Activated CD8-positive, alpha-beta T cell treated with anti-CD3 and anti-CD28 coated beads for 36 hours (primary cell): ENCODE data around the gene PRKCZ. TPM values are rescaled to one million over a fixed set of nuclear protein-coding genes. Genes with fewer than 3 reads are reported as not detected.

Experiments used
- ATAC-seq: fragments of 200-7000 bp; cut with Tn5 transposase; one replicate; pipeline ENCODE4 v1.10.0; 2021; ENCODE audit warnings: mild to moderate bottlenecking, moderate library complexity
- CTCF ChIA-PET: fragments of 350-600 bp; sonication (Branson Sonifier 250); formaldehyde crosslinking; loops from one replicate; lab custom pipeline; 2021; ENCODE audit warnings: antibody characterized with exemption; lab: Charles Lee
- POLR2A ChIA-PET: fragments of 350-600 bp; sonication (Branson Sonifier 250); formaldehyde crosslinking; loops from one replicate; lab custom pipeline; 2021; ENCODE audit warnings: antibody characterized with exemption; lab: Charles Lee
- DNase-seq: peaks from one replicate; pipeline ENCODE4 v3.0.0-alpha.2; 2020
- H3K27ac Mint-ChIP-seq: one replicate; pipeline ENCODE4 v1.8.0; 2021; ENCODE audit warnings: mild to moderate bottlenecking, mixed read lengths
- H3K27me3 Mint-ChIP-seq: one replicate; pipeline ENCODE4 v1.8.0; 2021; ENCODE audit warnings: mixed read lengths
- H3K36me3 Mint-ChIP-seq: one replicate; pipeline ENCODE4 v1.8.0; 2021; ENCODE audit warnings: low read depth, mixed read lengths
- H3K4me1 Mint-ChIP-seq: one replicate; pipeline ENCODE4 v1.8.0; 2021; ENCODE audit warnings: low read depth, mixed read lengths
- H3K4me3 Mint-ChIP-seq: one replicate; pipeline ENCODE4 v1.8.0; 2021; ENCODE audit warnings: mild to moderate bottlenecking, moderate library complexity, mixed read lengths
- H3K9me3 Mint-ChIP-seq: one replicate; pipeline ENCODE4 v1.8.0; 2021; ENCODE audit warnings: mixed read lengths
- intact Hi-C: fragments of 100-400 bp; cut with micrococcal nuclease; formaldehyde crosslinking; loops from one replicate; pipeline ENCODE4 v1.10.0; 2022
- total RNA-seq, 2 experiments: library from RNA; stranded (reverse); gene quantifications; one replicate each; pipeline ENCODE4 v1.2.3, GENCODE V29; 2021
- TF ChIP-seq, protein P1 (sequence below): fragments of 200-600 bp; IDR thresholded peaks from one replicate; pipeline ENCODE4 v1.8.0; 2022; ENCODE audit warnings: antibody characterized with exemption, mild to moderate bottlenecking

The PRKCZ gene
- total RNA-seq, 2 experiments from 2014 or later, result 15.4 to 15.7 TPM

- ChIA-PET CTCF (interaction anchor here (1.2 kb wide), 1 partner anchor 30 kb away, joined by 6 read pairs; no protein-coding TSS in a partner anchor), POLR2A (interaction anchor here (1.3 kb wide), 1 partner anchor 10 kb away, joined by 3 read pairs; no protein-coding TSS in a partner anchor)
- Mint-ChIP-seq H3K27ac (no peak overlapping the region), H3K27me3 (no peaks in the 10 kb centered on the region), H3K4me1 (no peaks in the 10 kb centered on the region), H3K36me3 (no peaks in the 10 kb centered on the region), H3K9me3 (no peaks in the 10 kb centered on the region), H3K4me3 (no peak overlapping the region)
- ATAC-seq, result no peak
- TF ChIP-seq, protein P1, sequence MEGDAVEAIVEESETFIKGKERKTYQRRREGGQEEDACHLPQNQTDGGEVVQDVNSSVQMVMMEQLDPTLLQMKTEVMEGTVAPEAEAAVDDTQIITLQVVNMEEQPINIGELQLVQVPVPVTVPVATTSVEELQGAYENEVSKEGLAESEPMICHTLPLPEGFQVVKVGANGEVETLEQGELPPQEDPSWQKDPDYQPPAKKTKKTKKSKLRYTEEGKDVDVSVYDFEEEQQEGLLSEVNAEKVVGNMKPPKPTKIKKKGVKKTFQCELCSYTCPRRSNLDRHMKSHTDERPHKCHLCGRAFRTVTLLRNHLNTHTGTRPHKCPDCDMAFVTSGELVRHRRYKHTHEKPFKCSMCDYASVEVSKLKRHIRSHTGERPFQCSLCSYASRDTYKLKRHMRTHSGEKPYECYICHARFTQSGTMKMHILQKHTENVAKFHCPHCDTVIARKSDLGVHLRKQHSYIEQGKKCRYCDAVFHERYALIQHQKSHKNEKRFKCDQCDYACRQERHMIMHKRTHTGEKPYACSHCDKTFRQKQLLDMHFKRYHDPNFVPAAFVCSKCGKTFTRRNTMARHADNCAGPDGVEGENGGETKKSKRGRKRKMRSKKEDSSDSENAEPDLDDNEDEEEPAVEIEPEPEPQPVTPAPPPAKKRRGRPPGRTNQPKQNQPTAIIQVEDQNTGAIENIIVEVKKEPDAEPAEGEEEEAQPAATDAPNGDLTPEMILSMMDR, result no peak
- intact Hi-C loops, result no loop called here
- no peak for DNase-seq
Measured at GRCh38 chr1:2109581-2110021, 59.4 kb downstream of the PRKCZ start.

- no peaks in the 10 kb centered on the region for H3K9me3 Mint-ChIP-seq
- DNase-seq, result no peak
- CTCF ChIA-PET, result no interaction called here
- POLR2A ChIA-PET, result no interaction called here
- no peak overlapping the region for H3K4me3 Mint-ChIP-seq
- no peaks in the 10 kb centered on the region for H3K36me3 Mint-ChIP-seq
- TF ChIP-seq, protein P1, result no peak
- no peak for ATAC-seq
- peaks cover 2% of the 10 kb centered on the region for H3K4me1 Mint-ChIP-seq
- intact Hi-C loops, result no loop called here
- no peaks in the 10 kb centered on the region for H3K27me3 Mint-ChIP-seq
- no peak overlapping the region for H3K27ac Mint-ChIP-seq
Measured at GRCh38 chr1:2110191-2110737, 60.1 kb downstream of the PRKCZ start.

- ChIA-PET POLR2A (no interaction called here), CTCF (no interaction called here)
- DNase-seq (no peak), ATAC-seq (no peak)
- Mint-ChIP-seq H3K9me3 (no peaks in the 10 kb centered on the region), H3K27me3 (no peaks in the 10 kb centered on the region), H3K4me3 (no peak overlapping the region), H3K36me3 (no peaks in the 10 kb centered on the region), H3K4me1 (peaks cover 3% of the 10 kb centered on the region), H3K27ac (no peak overlapping the region)
- intact Hi-C loops, result no loop called here
- TF ChIP-seq, protein P1, result no peak
Measured at GRCh38 chr1:2110738-2111673, 60.8 kb downstream of the PRKCZ start.

- ATAC-seq (no peak), DNase-seq (no peak)
- intact Hi-C loops, result no loop called here
- CTCF ChIA-PET, result no interaction called here
- Mint-ChIP-seq H3K4me1 (peaks cover 3% of the 10 kb centered on the region), H3K36me3 (no peaks in the 10 kb centered on the region), H3K27me3 (no peaks in the 10 kb centered on the region), H3K4me3 (no peak overlapping the region), H3K9me3 (no peaks in the 10 kb centered on the region), H3K27ac (no peak overlapping the region)
- TF ChIP-seq, protein P1, result no peak
- POLR2A ChIA-PET, result no interaction called here
Measured at GRCh38 chr1:2111674-2112035, 61.4 kb downstream of the PRKCZ start.

DNA sequence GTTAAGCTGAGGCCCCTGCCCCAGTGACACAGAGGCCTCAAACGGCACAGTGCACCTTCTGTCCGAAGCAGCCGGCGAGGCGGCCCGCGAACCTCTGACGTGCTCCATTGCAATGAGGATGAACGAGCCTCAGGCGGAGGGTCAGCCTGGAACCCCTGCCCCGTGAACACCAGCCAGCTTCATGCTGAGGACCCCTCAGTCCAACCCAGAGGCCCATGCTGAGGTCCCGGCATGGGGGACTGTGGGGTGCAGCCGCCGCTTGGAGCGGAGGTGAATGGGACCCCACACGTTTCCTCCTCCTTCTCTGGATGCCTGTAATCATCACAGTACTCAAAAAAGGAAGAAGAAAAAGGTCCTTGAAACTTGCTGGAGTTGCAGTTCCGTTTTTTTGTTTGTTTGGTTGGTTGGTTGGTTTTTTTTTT, 62.1 kb downstream of the PRKCZ start:
- intact Hi-C loops, result no loop called here
- H3K4me1 Mint-ChIP-seq, result peaks cover 3% of the 10 kb centered on the region

More for the DNA sequence above, 62.1 kb downstream of the PRKCZ start:
- ChIA-PET CTCF (interaction anchor here (1.0 kb wide), 1 partner anchor 27 kb away, joined by 3 read pairs; no protein-coding TSS in a partner anchor), POLR2A (no interaction called here)
- ATAC-seq, result no peak
- no peaks in the 10 kb centered on the region for H3K36me3 Mint-ChIP-seq
- TF ChIP-seq, protein P1, result no peak
- no peak overlapping the region for H3K27ac Mint-ChIP-seq
- DNase-seq, result no peak
- H3K9me3 Mint-ChIP-seq, result no peaks in the 10 kb centered on the region
- no peak overlapping the region for H3K4me3 Mint-ChIP-seq
- no peaks in the 10 kb centered on the region for H3K27me3 Mint-ChIP-seq
